Prostate gland (tissue), 2 donors: Measurements from ENCODE around the gene SHC2. TPM values are rescaled to one million over a fixed set of nuclear protein-coding genes. Genes with fewer than 3 reads are reported as not detected.

Source experiments
- DNase-seq: peaks from one replicate; pipeline ENCODE4 v3.0.0-alpha.2; 2019; ENCODE audit warnings: low spot score
- H3K27ac ChIP-seq, 2 donors: fragments of 200-600 bp; sonication (generic); 2 replicates each; pipeline ENCODE4 v1.5.1; 2017 to 2019
- H3K27me3 ChIP-seq: fragments of 200-600 bp; sonication (generic); replicated peaks from 2 replicates; pipeline ENCODE4 v1.5.1; 2019; ENCODE audit not compliant: insufficient read depth
- H3K36me3 ChIP-seq, 2 donors: fragments of 200-600 bp; sonication (generic); 1 replicate in 1 of 2; 2 replicates in 1 of 2; pipeline versions ENCODE4 v1.5.1 to v1.8.1; 2017 to 2019
- H3K4me1 ChIP-seq: fragments of 200-600 bp; sonication (generic); replicated peaks from 2 replicates; pipeline ENCODE4 v1.5.1; 2019
- H3K4me3 ChIP-seq, 2 donors: fragments of 200-600 bp; sonication (generic); 2 replicates each; pipeline ENCODE4 v1.5.1; 2017 to 2019
- H3K9me3 ChIP-seq: fragments of 200-600 bp; sonication (generic); 2 replicates; pipeline ENCODE4 v1.5.1; 2017
- POLR2A ChIP-seq: fragments of 450-650 bp; IDR thresholded peaks from one replicate; pipeline ENCODE4 v1.6.1; 2016; ENCODE audit warnings: antibody characterized with exemption, mild to moderate bottlenecking
- POLR2AphosphoS5 ChIP-seq: sonication (generic); formaldehyde crosslinking; IDR thresholded peaks from one replicate; pipeline ENCODE4 v1.6.1; 2017; ENCODE audit warnings: antibody characterized with exemption
- WGBS: methylation state at CpG from one replicate; pipeline ENCODE4 v1.1.5; 2018; 5-methylcytosine and 5-hydroxymethylcytosine counted together
- intact Hi-C: fragments of 100-400 bp; cut with DNase I; formaldehyde crosslinking; loops from one replicate; pipeline ENCODE4 v1.14.2; 2022
- total RNA-seq, 2 donors: library from RNA; depleted of rRNA; stranded (reverse); fragments of >200 nt; gene quantifications; one replicate each; pipeline ENCODE4 v1.1.0, GENCODE V29; 2016
- TF ChIP-seq, protein P1 (sequence below), 4 experiments: fragments of 200-600 bp in 2 of 4; fragments of 450-650 bp in 2 of 4; sonication (generic) in 2 of 4; IDR thresholded peaks; 1 replicate in 3 of 4; 2 replicates in 1 of 4; pipeline ENCODE4 v1.5.1; 2016 to 2019; ENCODE audit warnings: antibody characterized with exemption in 4 of 4, mild to moderate bottlenecking in 2 of 4, moderate library complexity in 2 of 4

Gene SHC2
- total RNA-seq, 2 donors from 2014 or later, result 52.2 to 83.4 TPM

DNA sequence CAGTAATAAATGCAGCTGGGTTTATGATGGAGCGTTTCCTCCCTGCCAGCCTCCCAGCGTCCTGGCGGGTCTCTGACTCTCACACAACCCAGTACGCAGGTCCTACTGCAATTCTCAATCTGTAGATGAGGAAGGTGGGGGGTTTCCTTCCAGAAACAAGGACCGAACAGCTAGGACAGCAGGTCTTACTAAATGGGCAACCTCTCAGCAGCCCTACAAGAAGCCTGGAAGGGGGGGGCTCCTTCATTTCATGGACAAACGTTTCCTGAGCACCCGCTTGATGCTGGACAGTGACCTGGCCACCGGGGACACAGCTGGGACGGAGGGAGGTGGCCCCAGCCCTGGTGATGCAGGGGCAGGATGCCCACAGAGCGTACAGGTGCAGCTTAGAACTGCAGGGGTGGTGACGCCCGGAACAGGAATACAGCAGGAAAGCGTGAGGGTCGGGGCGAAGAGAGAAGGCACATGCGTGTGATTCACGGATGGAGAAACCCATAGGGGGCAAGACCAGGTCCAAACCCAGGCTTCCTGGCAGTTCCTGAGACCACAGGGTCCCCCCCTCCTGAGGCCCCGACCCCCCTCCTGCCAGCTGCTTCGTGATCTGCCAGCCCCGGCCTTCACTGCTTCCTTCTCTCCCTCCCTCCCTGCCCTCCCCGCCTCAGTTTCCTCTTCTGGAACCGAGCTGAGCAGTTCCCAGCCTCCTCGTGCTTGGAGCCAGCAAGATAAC is 51.2 kb downstream of the SHC2 start:
- Histone ChIP-seq H3K27me3 (no peaks in the 10 kb centered on the region), H3K9me3 (no peaks in the 10 kb centered on the region), H3K27ac (no peak overlapping the region), H3K4me1 (peaks cover 14% of the 10 kb centered on the region), H3K4me3 (peak overlapping the region; percentile 27 to 33), H3K36me3 (no peaks in the 10 kb centered on the region)
- no peak for DNase-seq
- intact Hi-C loops, result no loop called here
- TF ChIP-seq, protein P1, sequence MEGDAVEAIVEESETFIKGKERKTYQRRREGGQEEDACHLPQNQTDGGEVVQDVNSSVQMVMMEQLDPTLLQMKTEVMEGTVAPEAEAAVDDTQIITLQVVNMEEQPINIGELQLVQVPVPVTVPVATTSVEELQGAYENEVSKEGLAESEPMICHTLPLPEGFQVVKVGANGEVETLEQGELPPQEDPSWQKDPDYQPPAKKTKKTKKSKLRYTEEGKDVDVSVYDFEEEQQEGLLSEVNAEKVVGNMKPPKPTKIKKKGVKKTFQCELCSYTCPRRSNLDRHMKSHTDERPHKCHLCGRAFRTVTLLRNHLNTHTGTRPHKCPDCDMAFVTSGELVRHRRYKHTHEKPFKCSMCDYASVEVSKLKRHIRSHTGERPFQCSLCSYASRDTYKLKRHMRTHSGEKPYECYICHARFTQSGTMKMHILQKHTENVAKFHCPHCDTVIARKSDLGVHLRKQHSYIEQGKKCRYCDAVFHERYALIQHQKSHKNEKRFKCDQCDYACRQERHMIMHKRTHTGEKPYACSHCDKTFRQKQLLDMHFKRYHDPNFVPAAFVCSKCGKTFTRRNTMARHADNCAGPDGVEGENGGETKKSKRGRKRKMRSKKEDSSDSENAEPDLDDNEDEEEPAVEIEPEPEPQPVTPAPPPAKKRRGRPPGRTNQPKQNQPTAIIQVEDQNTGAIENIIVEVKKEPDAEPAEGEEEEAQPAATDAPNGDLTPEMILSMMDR (IDR thresholded peaks at IDR 0.05), result no peak
- TF ChIP-seq POLR2AphosphoS5 (no peak), POLR2A (no peak)
- WGBS, result 4% methylated on average over 23 of the region's 23 CpGs

DNA sequence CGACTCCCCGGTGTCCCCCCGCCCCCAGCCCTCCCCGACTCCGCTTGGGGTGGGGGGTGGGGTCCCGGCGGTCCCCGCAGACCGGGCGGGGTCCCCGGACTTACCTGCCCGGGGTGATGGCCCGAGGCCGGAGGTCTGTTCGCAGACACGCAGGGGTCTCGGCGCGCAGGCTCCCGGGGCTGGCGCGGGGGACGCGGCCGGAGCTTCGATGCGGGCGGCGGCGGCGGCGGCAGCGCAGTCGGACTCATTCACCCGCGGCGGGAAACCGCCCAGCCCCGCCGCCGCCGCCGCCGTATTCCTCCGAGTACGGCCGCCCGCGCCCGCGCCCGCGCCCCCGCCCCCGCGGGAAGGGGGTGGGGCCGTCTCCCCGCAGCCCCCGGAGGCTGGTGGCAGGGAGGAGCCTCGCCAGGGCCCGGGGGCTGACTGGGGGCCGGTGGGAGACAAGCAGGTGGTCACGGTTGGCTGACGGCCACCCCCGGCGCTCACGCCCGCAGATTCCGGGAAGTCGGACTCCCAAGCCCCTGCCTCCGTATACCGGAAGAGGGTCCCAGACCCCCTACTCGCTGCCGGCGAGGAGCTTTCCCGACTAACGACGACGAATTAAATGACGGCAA is 51.8 kb downstream of the SHC2 start, which contains the start of gene C2CD4C:
Gene C2CD4C, minus strand, starts transcription at position 246 of the 614 bp plus-strand sequence. CDS start 786 bp downstream, outside the sequence.
- no peaks in the 10 kb centered on the region for H3K9me3 ChIP-seq
- no peaks in the 10 kb centered on the region for H3K36me3 ChIP-seq
- TF ChIP-seq, protein P1 (IDR thresholded peaks at IDR 0.05), result no peak
- TF ChIP-seq POLR2AphosphoS5, result no peak
- no peak for TF ChIP-seq POLR2A
- WGBS, result under 1% methylated on average over 44 of the region's 80 CpGs
- DNase-seq, result no peak
- peak within 1 kb of the TSS; percentile 27 to 33 for H3K4me3 ChIP-seq
- intact Hi-C loops, result no loop called here
- no peaks in the 10 kb centered on the region for H3K27me3 ChIP-seq
- H3K27ac ChIP-seq, result no peak within 1 kb of the TSS
- H3K4me1 ChIP-seq, result peaks cover 14% of the 10 kb centered on the region

DNA sequence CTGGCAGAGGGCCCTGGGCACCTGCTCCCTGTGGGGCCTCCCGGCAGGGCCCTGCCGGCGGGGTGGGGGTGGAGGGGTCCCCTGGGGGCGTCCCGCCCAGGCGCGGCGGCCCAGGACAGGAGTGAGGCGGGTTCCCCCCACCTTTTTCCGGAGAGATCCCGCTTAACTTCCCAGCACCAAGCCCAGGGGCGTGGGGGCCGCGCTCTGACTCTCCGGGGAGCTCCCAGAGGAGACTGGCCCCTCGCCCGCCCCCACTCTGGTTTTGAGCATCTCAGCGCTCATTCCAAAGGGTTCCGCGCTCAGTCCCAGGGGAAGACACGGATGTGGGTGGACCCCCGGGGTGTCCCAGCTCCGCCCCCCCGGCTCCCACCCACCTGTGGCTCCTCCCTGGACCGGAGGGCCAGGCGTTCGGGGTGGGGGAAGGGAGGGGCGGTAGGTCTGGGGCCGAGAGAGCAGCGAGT is 52.4 kb downstream of the SHC2 start:
- Histone ChIP-seq H3K36me3 (no peaks in the 10 kb centered on the region), H3K4me1 (peaks cover 14% of the 10 kb centered on the region), H3K27ac (no peak overlapping the region), H3K9me3 (no peaks in the 10 kb centered on the region), H3K27me3 (no peaks in the 10 kb centered on the region), H3K4me3 (peak overlapping the region; percentile 27 to 33)
- no peak for TF ChIP-seq POLR2AphosphoS5
- no peak for TF ChIP-seq POLR2A
- TF ChIP-seq, protein P1 (IDR thresholded peaks at IDR 0.05), result no peak
- WGBS, result 3% methylated on average over 20 of the region's 30 CpGs
- intact Hi-C loops, result no loop called here
- DNase-seq, result no peak

DNA sequence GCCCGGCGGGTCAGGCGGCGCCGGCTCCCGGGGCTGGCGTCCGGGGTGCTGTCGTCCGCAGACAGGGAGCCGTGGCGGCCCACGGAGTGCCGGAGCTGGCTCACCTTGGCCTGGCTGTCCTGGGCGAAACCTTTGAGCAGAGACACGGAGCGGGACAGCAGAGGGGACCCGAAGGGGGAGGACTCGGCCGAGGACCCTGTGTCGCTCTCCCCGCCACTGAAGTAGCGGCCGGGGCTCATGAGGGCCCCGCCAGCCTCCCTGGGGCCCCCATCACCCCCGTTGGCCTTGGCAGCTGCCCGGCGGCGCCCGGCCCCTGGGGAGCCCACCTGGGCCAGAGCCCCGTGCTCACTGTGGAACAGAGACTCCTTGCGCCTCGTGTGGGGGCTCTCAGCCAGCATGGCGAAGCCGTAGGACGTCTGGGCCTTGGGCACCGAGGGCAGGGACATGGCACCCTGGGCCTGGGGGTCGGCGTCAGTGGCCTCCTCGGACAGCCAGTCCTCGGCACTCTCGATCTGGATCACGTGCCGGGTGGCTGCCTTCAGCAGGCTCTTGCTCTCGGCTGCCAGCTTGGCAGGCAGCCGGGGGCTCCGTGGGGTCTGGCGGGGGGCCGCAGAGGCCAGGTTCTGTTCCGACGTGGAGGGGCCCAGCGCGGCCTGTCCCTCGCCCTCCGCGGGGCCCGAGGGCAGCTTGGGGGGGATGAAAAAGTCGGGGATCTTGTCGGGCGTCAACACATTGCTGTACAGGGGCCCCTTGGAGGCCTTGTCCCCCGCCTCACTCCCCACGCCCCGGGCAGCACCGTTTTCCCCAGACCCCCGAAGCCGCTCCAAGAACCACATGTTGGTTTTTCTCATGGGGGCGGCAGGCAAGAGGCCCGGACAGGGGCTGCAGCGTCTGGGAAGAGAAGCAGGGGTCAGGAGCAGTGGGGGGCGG is 53.1 kb downstream of the SHC2 start:
- TF ChIP-seq POLR2AphosphoS5, result no peak
- TF ChIP-seq, protein P1 (IDR thresholded peaks at IDR 0.05), result no peak
- no peak for TF ChIP-seq POLR2A
- intact Hi-C loops, result no loop called here
- H3K27me3 ChIP-seq, result no peaks in the 10 kb centered on the region
- H3K27ac ChIP-seq, result no peak overlapping the region
- H3K4me3 ChIP-seq, result peak overlapping the region in 1 of 2 donors; percentile 33
- WGBS, result 73% methylated on average over 68 of the region's 70 CpGs
- H3K9me3 ChIP-seq, result no peaks in the 10 kb centered on the region
- DNase-seq, result no peak
- H3K4me1 ChIP-seq, result peaks cover 14% of the 10 kb centered on the region
- no peaks in the 10 kb centered on the region for H3K36me3 ChIP-seq
